Vagina (tissue), 2 donors: ENCODE data around the gene RALGAPA2.

ENCODE experiments used
- POLR2A ChIP-seq, 2 donors: fragments of 450-650 bp; IDR thresholded peaks; one replicate each; pipeline ENCODE4 v1.6.1; 2017; ENCODE audit warnings: antibody characterized with exemption in 2 of 2, mild to moderate bottlenecking in 2 of 2, moderate library complexity in 2 of 2
- POLR2AphosphoS5 ChIP-seq, 2 donors: sonication (generic); formaldehyde crosslinking; IDR thresholded peaks; one replicate each; pipeline ENCODE4 v1.9.0; 2017; ENCODE audit warnings: antibody characterized with exemption in 2 of 2, mild to moderate bottlenecking in 2 of 2, low read depth in 1 of 2; ENCODE audit not compliant: insufficient read depth in 1 of 2
- TF ChIP-seq, protein P1 (sequence below), 3 experiments: fragments of 450-650 bp in 2 of 3; fragments of 200-600 bp in 1 of 3; sonication (generic) in 1 of 3; IDR thresholded peaks; one replicate each; pipeline ENCODE4 v1.5.1; 2017 to 2019; ENCODE audit warnings: antibody characterized with exemption in 3 of 3, mild to moderate bottlenecking in 2 of 3, moderate library complexity in 2 of 3

GRCh38 chr20:20415321-20415720 is 297.1 kb downstream of the RALGAPA2 start:
- TF ChIP-seq, protein P1, sequence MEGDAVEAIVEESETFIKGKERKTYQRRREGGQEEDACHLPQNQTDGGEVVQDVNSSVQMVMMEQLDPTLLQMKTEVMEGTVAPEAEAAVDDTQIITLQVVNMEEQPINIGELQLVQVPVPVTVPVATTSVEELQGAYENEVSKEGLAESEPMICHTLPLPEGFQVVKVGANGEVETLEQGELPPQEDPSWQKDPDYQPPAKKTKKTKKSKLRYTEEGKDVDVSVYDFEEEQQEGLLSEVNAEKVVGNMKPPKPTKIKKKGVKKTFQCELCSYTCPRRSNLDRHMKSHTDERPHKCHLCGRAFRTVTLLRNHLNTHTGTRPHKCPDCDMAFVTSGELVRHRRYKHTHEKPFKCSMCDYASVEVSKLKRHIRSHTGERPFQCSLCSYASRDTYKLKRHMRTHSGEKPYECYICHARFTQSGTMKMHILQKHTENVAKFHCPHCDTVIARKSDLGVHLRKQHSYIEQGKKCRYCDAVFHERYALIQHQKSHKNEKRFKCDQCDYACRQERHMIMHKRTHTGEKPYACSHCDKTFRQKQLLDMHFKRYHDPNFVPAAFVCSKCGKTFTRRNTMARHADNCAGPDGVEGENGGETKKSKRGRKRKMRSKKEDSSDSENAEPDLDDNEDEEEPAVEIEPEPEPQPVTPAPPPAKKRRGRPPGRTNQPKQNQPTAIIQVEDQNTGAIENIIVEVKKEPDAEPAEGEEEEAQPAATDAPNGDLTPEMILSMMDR (IDR thresholded peaks at IDR 0.05), result no peak
- TF ChIP-seq POLR2AphosphoS5 (IDR thresholded peaks at IDR 0.05; ENCODE audit: insufficient read depth in 1 of 2, low read depth in 1 of 2), result no peak
- no peak for TF ChIP-seq POLR2A (IDR thresholded peaks at IDR 0.05)
